Measurements from ENCODE around the gene LMNTD2.

Gene LMNTD2

GRCh38 chr11:551596-551995 lies 8.9 kb downstream of the LMNTD2 start:
- DNase-seq (ENCODE audit: low read depth): no peak

GRCh38 chr11:551131-551530 lies 9.4 kb downstream of the LMNTD2 start:
- no peak for DNase-seq (ENCODE audit: low read depth)

GRCh38 chr11:550746-551085 lies 9.8 kb downstream of the LMNTD2 start:
- no peak for DNase-seq (ENCODE audit: low read depth)

DNA sequence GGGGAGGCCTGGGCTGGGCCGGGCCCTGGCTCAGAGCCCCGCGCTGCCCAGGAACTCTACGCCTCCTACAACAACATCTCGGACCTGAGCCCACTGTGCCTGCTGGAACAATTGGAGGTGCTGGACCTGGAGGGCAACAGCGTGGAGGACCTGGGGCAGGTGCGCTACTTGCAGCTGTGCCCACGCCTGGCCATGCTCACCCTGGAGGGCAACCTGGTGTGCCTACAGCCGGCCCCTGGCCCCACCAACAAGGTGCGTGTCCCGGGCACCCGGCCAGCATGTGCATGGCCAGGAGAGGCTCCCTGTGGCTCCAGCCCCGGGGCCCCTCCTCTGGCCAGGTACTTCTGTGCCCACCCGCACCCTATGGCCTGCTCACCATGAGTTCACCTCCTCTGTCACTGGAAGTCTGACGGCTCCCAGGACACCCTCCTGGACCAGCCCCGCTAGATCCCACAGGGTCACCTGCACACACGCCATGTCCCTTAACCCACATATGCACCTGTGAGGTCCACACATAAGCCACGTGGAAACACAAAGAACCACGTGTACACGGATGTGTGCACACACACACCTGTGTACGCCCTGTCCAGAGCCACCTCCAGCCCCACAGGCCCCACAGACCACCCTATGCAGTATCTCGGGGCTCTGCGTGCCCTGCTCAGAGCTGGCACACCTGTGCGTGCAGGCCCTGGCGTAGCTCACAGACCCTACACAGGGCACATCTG lies 10.4 kb downstream of the LMNTD2 start:
- DNase-seq (ENCODE audit: low read depth): no peak

DNA sequence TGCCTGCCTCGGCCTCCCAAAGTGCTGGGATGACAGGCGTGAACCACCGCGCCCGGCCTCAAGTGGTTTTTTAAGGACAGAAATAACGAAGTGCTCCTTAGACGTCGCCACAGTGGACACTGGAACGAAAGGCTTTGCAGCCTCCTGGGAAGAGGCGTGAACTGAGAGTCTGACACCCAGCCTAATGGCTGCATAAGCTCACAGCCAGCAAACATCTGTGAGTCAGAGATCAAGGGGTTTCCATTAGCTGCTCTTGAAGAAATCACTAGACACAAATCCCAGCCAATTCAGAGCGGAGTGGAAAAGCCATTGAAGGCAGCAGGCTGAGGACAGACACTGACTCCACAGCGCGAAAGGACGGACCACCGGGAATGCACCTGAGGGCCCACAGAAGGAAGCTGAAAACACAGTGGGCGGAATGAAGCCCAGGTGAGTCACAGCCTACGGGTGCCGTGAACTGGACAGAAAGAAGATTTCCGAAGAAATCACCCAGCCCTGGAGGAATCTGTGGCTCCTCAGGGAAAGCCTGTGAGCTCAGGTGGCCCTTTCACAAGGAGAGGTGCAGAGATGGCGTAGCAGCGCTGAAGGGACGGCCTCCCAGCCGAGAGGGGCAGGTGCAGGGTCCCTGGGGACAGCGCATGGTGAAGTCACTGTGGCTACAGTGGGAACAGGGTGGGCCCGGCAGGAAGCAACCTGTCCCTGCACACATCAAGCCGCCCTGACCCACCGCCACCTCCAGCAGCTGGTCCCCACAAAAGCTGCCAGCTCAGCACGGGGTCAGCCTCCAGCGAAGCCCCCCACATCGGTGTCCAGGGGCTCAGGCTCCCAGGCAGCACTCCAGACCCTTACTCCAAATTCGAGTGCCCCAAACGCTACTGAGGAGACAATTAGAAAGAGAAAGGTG lies 11.6 kb downstream of the LMNTD2 start:
- peak; percentile 34 for DNase-seq (ENCODE audit: low read depth)

- DNase-seq (ENCODE audit: low read depth): no peak
These were observed 15.4 kb downstream of the LMNTD2 start for GRCh38 chr11:545171-545570.

DNA sequence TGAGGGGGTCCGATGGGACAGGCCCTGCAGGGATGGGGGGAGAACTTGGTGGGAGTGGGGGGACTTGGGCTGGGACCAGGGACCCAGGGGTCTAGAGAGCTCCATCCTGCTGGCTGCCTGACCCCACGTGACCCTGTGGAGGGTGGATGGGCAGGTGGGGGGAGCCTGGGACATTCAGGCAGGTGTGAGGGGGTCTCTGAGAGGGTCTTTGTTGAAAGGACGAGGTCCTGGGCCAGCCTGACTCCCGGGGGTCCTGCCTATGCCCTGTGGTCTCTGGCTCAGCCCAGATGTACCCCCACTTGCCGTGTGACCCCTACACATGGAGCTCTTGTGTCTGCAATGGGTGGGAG lies 15.7 kb downstream of the LMNTD2 start:
- no peak for DNase-seq (ENCODE audit: low read depth)

DNA sequence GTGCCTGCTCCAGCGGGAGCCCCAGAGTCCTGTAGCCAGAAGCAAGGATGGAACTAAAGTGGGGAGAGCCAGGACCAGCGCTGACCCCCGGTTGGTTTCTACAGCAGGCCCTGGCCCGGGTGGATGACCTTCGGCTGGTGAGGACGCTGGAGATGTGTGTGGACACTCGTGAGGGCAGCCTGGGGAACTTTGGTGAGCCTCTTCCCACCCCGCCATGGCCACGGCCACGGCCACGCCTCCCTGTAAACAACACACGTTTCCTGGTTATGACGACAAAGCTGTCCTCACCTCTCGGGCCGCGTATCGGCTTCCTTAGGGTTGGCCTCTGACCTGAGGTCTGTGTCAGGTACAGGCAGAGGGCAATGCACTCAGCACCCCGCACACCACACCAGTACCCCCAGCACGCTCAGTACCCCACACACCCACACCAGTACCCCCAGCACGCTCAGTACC lies 19.1 kb downstream of the LMNTD2 start:
- no peak for DNase-seq (ENCODE audit: low read depth)

DNA sequence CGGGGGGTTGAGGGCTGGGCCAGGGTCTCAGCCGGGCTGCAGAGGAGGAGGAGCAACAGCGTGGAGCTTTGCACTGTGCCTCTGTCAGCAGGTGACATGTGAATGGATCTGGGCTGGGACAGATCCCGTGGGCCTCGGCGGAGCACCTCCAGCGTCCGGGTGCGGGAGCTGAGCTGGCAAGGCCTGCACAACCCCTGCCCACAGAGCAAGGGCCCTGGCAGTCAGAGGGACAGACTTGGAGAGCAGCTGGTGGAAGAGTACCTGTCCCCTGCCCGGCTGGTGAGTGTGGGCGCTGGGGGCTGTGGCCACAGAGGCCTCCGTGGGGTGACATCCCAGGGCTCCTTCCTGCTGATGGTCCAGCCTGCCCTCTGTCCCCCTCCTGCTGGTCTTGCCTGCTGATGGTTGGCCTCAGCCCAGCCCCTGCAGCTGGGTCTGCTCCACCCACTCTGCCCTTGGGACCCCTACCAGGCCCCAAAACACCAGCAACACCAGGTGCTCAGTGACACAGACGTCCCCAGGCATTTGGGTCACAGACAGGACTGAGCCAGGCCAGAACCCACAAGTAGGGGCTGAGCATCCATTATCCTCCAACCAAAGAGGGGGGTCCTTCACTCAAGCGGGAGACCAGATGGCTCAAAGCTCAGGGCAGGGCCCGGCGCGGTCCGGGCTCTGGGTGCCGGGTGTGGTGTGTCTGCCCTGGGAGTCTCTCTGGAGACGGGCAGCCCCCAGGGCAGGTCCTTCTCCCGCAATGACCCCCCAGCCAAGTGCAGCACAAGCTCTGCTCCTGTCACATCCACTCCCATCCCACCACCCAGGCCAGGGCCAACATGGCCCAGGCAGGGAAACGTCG lies 19.7 kb downstream of the LMNTD2 start:
- DNase-seq (ENCODE audit: low read depth): no peak

DNA sequence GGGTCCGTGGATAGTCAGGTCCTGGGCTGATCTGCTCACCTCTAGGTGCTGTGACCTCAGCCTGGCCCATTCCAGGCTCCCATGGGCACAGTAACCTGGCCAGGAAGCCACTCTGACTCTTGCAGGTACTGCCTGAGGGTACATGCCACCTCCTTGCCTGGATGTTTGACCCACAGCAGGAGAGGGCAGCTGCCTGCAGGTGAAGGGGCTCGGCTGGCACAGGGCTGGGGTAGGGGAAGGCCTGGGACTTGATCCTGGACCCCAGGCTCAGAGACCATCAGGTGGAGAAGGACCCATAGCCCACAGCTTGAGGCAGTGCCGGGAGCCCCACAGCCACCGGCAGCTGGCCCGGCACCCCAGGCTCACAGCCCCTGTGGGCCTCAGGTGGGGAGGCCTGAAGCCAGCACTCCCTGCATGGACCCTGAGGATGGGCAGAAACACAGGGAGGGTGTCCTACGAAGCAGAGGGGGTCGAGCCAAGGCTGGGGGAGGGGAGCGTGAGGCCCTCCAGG lies 20.5 kb downstream of the LMNTD2 start:
- no peak for DNase-seq (ENCODE audit: low read depth)

- DNase-seq (ENCODE audit: low read depth): no peak
These were observed 22.0 kb downstream of the LMNTD2 start for GRCh38 chr11:538431-539051.

DNA sequence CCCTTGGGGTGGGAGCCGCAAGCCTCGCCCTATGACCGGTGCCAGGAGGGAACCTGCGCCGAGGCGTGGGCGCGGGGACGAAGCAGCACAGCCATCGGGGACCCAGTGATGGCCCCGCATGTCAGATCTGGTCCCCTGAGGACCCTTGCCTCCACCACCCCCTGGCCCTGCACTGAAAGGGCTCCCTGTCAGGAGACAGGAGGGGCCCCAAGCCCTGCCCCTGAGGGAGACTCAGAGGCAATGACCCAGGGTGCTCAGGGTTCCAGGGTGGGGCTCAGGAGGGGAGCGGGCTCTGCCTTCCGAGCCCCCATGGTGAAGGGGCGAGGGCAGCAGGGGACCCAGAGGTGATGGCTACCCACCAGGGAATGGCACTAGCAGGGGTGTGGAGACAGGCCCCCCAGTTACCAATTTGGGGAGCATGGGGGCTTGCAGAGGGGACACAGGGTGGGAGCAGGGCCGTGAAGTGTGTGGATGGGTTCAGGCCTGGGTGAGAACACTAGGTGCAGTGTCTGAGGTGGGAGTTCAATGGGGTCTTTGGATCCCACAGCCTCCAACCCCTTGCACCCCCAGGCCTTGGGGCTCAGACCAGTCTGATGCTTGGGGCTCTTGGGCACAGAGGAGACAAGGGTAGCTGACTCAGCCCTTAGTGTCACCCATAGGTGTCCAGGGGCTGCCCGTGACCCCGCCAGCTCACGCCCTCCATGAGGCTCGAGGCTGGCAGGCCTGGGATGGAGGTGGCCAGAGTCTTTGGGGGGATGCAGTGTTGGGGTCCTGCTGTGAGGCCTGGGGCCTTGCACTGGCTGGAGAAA lies 22.7 kb downstream of the LMNTD2 start:
- DNase-seq (ENCODE audit: low read depth): no peak

DNA sequence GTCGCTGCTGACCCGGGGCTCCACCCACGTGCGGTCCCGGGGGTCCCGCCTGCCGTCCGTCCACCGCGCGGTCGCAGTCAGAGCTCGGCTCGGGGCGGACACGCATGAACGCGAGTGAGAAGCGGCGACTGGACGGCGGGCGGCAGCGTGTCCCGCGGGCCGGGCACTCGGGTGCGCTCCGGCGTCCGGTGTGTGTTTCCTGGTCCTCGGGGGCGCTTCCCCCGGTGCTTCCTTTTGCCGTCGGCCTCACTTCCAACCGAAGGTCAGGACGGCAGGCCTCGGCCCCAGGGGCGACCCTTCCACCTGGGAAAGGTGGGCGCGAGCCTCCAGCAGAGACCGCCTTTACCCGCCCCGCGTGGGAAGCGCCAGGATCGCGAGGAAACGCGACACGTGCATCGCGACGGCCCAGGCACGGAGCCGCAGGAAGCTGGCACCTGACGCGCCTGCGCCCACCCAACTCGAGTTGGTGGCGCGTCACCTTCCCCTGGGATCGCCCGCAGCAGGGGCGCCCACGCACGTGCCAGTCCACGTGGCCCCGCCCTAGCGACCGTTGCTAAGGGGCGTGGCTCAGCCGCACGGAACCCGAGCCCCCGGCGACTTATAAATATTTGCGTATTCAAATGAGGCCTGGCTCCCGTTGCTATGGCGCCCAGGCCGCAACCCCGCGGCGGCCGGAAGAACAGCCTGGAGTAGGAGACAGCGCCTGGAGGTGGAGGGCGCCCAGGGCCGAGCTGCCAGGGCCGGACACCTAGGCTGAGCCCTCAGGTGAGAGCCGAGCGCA lies 23.5 kb downstream of the LMNTD2 start, which contains the start of gene LRRC56:
Gene LRRC56 (plus strand): TSS at position 687 of the 781 bp plus-strand sequence. CDS start 3,158 bp downstream, outside the sequence.
- DNase-seq (ENCODE audit: low read depth): peak; percentile 90

DNA sequence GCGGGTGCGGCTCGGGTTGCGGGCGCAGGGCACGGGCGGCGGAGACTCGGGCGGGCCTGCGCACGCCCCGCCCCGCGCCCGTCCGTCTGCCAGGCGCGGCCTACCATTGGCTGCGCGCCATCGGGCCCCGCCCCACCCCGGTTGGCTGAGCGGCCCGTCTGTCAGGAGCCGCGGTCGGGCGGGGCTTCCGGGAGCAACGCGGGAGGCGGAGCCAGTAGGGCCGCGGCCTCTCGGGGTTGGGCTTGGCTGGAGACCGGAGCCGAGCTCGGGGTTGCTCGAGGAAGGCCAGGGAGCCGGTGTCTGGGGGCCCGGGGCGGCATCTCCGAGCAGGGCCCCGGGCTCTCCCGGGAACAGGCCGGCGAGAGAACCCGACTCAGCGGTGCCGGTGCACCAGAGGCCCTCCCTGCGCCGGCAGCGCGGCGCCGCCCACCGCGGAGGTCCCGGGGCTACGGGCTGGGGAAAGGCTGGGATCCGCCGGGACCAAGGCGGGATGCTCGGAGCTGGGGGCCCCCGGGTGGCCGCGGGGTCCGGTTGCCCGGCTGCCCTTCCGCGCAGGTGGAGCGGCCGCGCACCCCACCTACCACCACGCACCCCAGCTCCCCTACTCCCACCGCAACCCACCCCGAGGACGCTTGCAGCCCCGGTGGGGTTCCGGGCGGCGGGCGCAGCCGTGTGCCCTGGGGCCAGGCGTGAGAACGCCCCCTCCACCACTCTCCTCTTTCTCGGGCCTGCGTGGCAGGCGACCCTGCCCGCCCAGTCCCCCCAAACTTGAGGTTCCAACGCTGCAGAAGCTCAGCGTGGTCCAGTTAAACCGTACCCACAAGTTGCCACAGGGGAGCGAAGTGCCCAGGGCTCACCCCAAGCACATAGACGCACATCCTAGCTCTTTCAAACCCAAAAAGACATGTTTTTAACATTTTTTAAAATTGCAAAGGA lies 24.8 kb downstream of the LMNTD2 start, which contains the start of gene HRAS:
Gene HRAS (minus strand): TSS at position 58 of the 936 bp plus-strand sequence.
- DNase-seq (ENCODE audit: low read depth): peak; percentile 95

DNA sequence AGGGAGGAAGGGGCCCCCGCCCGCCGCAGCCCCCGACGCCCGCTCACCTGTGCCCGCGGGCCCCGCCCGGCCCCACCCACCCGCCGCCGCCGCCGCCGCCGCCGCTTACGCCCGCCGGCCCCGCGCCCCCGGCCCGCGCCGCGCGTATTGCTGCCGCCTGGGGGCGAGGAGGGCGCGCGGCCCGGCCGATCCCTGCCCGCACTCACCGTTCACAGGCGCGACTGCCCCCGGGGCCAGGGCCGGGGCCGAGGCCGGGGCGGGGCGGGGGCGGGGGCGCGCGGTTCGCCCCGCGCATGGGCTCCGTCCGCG lies 25.4 kb downstream of the LMNTD2 start:
- no peak for DNase-seq (ENCODE audit: low read depth)

- DNase-seq (ENCODE audit: low read depth): no peak
These were observed 25.9 kb downstream of the LMNTD2 start for GRCh38 chr11:534396-535209.

DNA sequence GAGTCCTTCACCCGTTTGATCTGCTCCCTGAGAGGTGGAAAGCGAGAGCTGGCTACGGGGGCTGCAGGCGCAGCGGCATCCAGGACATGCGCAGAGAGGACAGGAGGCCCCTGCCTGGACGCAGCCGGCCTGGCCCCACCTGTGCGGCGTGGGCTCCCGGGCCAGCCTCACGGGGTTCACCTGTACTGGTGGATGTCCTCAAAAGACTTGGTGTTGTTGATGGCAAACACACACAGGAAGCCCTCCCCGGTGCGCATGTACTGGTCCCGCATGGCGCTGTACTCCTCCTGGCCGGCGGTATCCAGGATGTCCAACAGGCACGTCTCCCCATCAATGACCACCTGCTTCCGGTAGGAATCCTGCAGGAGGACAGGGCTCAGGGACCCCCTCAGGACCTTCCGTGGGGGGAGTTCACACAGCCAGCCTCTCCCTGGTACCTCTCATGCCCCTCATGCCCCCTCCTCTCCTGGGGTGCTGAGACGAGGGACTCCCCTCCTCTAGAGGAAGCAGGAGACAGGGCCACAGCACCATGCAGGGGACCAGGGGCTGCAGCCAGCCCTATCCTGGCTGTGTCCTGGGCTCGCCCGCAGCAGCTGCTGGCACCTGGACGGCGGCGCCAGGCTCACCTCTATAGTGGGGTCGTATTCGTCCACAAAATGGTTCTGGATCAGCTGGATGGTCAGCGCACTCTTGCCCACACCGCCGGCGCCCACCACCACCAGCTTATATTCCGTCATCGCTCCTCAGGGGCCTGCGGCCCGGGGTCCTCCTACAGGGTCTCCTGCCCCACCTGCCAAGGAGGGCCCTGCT lies 26.7 kb downstream of the LMNTD2 start:
- peak; percentile 49 for DNase-seq (ENCODE audit: low read depth)

Measured in ELR (cell line).